ENCODE measurements around the gene TMSB10.
"Not testable (repeated sequence)": the region's sequence is repeated elsewhere in the genome, so short reads cannot be mapped to it uniquely, and the experiment has no call there.

TMSB10 gene

DNA sequence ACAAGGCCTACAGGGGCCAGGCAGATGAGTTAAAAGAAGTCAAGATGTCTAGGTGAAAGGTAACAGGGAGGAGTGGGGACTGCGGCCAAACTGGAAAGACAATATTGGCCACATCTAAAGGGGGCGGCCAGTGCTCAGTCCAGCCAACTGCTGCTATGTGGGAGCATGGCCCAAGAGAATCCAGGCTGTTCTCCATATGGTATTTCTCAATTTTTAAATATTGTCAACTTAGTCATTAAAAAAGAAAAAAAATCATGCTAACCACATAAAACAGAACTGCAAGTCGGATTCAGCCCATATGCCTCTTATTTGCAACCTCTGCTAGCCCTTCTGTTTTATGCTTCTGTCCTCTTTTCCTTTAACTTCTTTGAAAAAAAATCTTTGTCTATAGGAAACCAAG, 39.3 kb upstream of the TMSB10 start:
- Histone ChIP-seq H3K4me2 (ENCODE audit: low read depth, low read length, poor library complexity, severe bottlenecking) (no peak overlapping the region), H3K36me3 (ENCODE audit: low read length) (no peaks in the 10 kb centered on the region)

DNA sequence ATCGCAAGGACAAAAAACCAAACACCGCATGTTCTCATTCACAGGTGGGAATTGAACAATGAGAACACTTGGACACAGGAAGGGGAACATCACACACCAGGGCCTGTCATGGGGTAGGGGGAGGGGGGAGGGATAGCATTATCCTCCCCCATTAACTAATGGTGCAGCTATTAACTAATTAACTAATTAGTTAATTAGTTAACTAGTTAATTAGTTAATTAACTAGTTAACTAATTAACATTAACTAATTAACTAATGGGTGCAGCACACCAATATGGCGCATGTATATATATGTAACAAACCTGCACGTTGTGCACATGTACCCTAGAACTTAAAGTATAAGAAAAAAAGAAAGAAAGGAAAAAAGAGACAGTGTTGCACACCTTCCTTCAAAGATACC, 37.1 kb upstream of the TMSB10 start:
- H3K9me2 ChIP-seq (replicated peaks; ENCODE audit: insufficient read depth, low read length); H3F3A ChIP-seq (ENCODE audit: insufficient read depth); H3K27ac ChIP-seq (ENCODE audit: low read depth, low read length); H3K4me3 ChIP-seq (ENCODE audit: insufficient read depth, low read length, poor library complexity, severe bottlenecking); H3K9ac ChIP-seq (ENCODE audit: low read length); H2AFZ ChIP-seq (ENCODE audit: low read depth, low read length, severe bottlenecking); H4K20me1 ChIP-seq (ENCODE audit: low read depth, low read length); H3K9me3 ChIP-seq (ENCODE audit: insufficient read depth, low read length); H3K27me3 ChIP-seq (ENCODE audit: low read length); H3K4me2 ChIP-seq (ENCODE audit: low read depth, low read length, poor library complexity, severe bottlenecking); H3K79me2 ChIP-seq (ENCODE audit: insufficient read depth, low read length); H3K36me3 ChIP-seq (ENCODE audit: low read length): not testable (repeated sequence)

More for the DNA sequence above, 39.3 kb upstream of the TMSB10 start:
- Histone ChIP-seq H3F3A (ENCODE audit: insufficient read depth) (no peaks in the 10 kb centered on the region), H3K4me3 (ENCODE audit: insufficient read depth, low read length, poor library complexity, severe bottlenecking) (no peak overlapping the region), H3K9me2 (replicated peaks; ENCODE audit: insufficient read depth, low read length) (no peaks in the 10 kb centered on the region), H4K20me1 (ENCODE audit: low read depth, low read length) (no peaks in the 10 kb centered on the region), H3K79me2 (ENCODE audit: insufficient read depth, low read length) (no peaks in the 10 kb centered on the region), H3K27ac (ENCODE audit: low read depth, low read length) (no peak overlapping the region), H3K27me3 (ENCODE audit: low read length) (no peaks in the 10 kb centered on the region), H3K9ac (ENCODE audit: low read length) (no peak overlapping the region), H2AFZ (ENCODE audit: low read depth, low read length, severe bottlenecking) (no peak overlapping the region), H3K9me3 (ENCODE audit: insufficient read depth, low read length) (no peaks in the 10 kb centered on the region)
- no peak for TF ChIP-seq EZH2phosphoT487 (conservative IDR thresholded peaks at IDR 0.05; ENCODE audit: low read length)
- TF ChIP-seq, protein P1, sequence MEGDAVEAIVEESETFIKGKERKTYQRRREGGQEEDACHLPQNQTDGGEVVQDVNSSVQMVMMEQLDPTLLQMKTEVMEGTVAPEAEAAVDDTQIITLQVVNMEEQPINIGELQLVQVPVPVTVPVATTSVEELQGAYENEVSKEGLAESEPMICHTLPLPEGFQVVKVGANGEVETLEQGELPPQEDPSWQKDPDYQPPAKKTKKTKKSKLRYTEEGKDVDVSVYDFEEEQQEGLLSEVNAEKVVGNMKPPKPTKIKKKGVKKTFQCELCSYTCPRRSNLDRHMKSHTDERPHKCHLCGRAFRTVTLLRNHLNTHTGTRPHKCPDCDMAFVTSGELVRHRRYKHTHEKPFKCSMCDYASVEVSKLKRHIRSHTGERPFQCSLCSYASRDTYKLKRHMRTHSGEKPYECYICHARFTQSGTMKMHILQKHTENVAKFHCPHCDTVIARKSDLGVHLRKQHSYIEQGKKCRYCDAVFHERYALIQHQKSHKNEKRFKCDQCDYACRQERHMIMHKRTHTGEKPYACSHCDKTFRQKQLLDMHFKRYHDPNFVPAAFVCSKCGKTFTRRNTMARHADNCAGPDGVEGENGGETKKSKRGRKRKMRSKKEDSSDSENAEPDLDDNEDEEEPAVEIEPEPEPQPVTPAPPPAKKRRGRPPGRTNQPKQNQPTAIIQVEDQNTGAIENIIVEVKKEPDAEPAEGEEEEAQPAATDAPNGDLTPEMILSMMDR (IDR thresholded peaks at IDR 0.05; ENCODE audit: insufficient read depth, low read length, poor library complexity, severe bottlenecking): no peak

DNA sequence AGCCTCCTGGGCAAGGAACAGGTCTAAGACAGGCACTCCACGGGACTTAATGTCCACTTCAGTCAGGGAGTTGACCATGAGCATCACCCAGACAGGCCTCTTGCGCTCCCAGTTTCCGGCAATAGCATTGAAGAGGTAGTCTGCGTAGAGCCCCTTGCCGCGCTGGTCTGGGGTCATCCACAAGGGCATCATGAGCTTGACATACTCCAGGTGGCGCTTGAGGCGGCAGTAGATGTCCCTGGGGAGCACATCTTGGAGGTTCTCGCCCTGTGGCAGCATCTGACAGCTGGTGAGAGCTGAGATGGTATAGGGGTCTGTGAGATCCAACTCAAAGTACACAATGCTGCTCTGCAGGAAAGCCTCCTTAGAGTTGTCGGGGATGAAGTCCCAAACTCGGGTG, 35.1 kb upstream of the TMSB10 start:
- H3K27me3 ChIP-seq (ENCODE audit: low read length): no peaks in the 10 kb centered on the region
- no peak overlapping the region for H3K9ac ChIP-seq (ENCODE audit: low read length)
- no peaks in the 10 kb centered on the region for H3F3A ChIP-seq (ENCODE audit: insufficient read depth)
- no peaks in the 10 kb centered on the region for H3K9me3 ChIP-seq (ENCODE audit: insufficient read depth, low read length)
- no peak overlapping the region for H3K4me3 ChIP-seq (ENCODE audit: insufficient read depth, low read length, poor library complexity, severe bottlenecking)
- H4K20me1 ChIP-seq (ENCODE audit: low read depth, low read length): no peaks in the 10 kb centered on the region
- no peaks in the 10 kb centered on the region for H3K9me2 ChIP-seq (replicated peaks; ENCODE audit: insufficient read depth, low read length)
- no peak overlapping the region for H2AFZ ChIP-seq (ENCODE audit: low read depth, low read length, severe bottlenecking)
- no peaks in the 10 kb centered on the region for H3K79me2 ChIP-seq (ENCODE audit: insufficient read depth, low read length)
- H3K27ac ChIP-seq (ENCODE audit: low read depth, low read length): no peak overlapping the region
- TF ChIP-seq EZH2phosphoT487 (conservative IDR thresholded peaks at IDR 0.05; ENCODE audit: low read length): no peak
- TF ChIP-seq, protein P1 (IDR thresholded peaks at IDR 0.05; ENCODE audit: insufficient read depth, low read length, poor library complexity, severe bottlenecking): peak; percentile 12
- no peaks in the 10 kb centered on the region for H3K36me3 ChIP-seq (ENCODE audit: low read length)
- H3K4me2 ChIP-seq (ENCODE audit: low read depth, low read length, poor library complexity, severe bottlenecking): no peak overlapping the region

DNA sequence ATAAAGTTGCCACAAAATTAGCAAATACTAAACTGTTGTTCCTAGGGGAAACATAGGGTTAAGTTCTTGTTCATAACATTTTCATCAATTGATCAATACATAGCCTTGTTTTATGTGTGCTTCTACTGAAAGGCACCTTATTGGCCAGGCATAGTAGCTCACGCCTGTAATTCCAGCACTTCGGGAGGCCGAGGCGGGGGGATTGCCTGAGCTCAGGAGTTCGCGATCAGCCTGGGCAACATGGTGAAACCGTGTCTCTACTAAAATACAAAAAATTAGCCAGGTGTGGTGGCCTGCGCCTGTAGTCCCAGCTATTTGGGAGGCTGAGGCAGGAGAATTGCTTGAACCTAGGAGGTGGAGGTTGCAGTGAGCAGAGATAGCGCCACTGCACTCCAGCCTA, 32.8 kb upstream of the TMSB10 start:
- not testable (repeated sequence) for H3K4me2 ChIP-seq (ENCODE audit: low read depth, low read length, poor library complexity, severe bottlenecking); H3K9ac ChIP-seq (ENCODE audit: low read length); H3K79me2 ChIP-seq (ENCODE audit: insufficient read depth, low read length); H3K4me3 ChIP-seq (ENCODE audit: insufficient read depth, low read length, poor library complexity, severe bottlenecking); H3K27me3 ChIP-seq (ENCODE audit: low read length); H3K9me2 ChIP-seq (replicated peaks; ENCODE audit: insufficient read depth, low read length); H2AFZ ChIP-seq (ENCODE audit: low read depth, low read length, severe bottlenecking); H3K9me3 ChIP-seq (ENCODE audit: insufficient read depth, low read length); H3F3A ChIP-seq (ENCODE audit: insufficient read depth); H4K20me1 ChIP-seq (ENCODE audit: low read depth, low read length); H3K36me3 ChIP-seq (ENCODE audit: low read length); H3K27ac ChIP-seq (ENCODE audit: low read depth, low read length)
